Measurements from ENCODE around the gene BUB3.

- TF ChIP-seq CTCF (IDR thresholded peaks at IDR 0.05), result no peak
- no peak for TF ChIP-seq POLR2A (IDR thresholded peaks at IDR 0.05)
These were observed 10.9 kb upstream of the BUB3 start for GRCh38 chr10:123143162-123143824.

All from tibial nerve (tissue), 3 donors.